Medulla oblongata (tissue), 1 donor: ENCODE measurements around the gene CR2.
"Not testable (repeated sequence)": the region's sequence is repeated elsewhere in the genome, so short reads cannot be mapped to it uniquely, and the experiment has no call there.

Experiments
- DNase-seq: peaks from one replicate; pipeline ENCODE4 v3.0.0-alpha.2; 2015; ENCODE audit errors: extremely low spot score

The CR2 gene

DNA sequence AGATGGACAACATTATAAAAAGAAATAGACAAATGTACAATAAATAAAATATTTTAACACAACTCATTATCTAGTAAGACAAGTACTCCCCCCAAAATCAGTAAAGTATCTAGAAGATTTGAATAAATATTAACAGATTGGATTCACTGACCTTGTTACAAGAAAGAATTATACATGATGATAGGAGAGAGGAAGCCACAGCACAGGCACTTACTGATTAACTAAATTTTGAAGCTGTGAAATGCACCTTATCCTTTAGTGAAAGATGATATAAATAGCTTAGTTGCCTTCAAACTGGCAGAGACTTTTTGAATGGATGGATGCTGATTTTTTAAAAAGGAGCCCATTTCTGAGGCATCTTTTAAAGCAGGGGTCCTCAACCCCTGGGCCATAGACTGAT lies 50.3 kb downstream of the CR2 start:
- no peak for DNase-seq

GRCh38 chr1:207510444-207510843 lies 56.3 kb downstream of the CR2 start:
- DNase-seq, result no peak

DNA sequence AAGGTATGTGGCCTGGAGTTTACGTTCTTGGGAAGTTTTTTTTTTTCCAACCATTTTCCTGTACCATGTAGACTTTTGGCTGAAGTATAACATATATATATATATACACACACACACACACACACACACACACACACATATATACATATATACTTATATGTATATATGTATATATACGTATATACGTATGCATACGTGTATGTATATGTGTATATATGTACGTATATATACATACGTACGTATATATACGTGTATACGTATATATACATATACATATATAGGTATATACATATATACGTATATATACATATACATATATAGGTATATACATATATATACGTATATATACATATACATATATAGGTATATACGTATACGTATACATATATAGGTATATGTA lies 60.8 kb downstream of the CR2 start:
- no peak for DNase-seq

- DNase-seq, result no peak
Measured at GRCh38 chr1:207516729-207517128, 62.6 kb downstream of the CR2 start.

- DNase-seq, result no peak
Measured at GRCh38 chr1:207518608-207519236, 64.6 kb downstream of the CR2 start.

DNA sequence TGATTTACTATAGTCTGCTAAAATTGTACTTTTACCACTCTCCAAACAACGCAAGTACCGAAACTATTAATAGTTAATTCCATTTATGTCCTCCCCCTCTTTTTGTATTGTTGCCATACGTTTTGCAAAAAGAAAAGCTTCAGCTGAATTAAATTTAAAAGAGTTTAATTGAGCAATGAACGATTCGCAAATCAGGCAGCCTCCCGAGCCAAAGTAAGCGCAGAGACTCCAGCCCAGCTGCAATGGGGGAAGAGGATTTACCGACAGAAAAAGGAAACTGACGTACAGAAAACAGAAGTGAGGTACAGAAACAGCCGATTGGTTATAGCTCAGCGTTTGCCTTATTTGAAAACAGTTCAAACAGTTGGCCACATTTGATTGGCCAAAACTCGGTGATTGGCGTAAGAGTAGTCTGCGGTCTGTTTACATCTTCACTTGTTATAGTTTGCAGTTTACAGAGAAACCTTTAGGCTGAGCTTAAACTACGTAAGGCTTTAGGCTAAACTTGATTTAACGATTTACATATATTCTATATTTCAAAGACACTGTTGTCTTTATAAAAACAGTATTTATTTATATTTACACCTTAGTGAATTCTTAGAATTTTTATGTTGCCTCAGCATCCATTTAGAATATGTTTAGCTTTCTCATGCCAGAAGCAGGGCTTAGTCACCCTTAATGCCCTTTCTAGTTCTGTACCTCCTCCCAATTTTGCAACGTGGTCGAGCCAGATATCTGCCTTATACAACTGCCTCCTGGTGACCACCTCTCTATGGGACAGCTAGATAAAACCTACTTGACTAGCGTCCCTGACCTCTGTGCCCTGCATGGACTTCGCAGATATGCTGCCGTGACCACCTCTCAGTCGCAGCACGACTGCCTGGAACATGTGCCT lies 65.6 kb downstream of the CR2 start:
- DNase-seq, result no peak

DNA sequence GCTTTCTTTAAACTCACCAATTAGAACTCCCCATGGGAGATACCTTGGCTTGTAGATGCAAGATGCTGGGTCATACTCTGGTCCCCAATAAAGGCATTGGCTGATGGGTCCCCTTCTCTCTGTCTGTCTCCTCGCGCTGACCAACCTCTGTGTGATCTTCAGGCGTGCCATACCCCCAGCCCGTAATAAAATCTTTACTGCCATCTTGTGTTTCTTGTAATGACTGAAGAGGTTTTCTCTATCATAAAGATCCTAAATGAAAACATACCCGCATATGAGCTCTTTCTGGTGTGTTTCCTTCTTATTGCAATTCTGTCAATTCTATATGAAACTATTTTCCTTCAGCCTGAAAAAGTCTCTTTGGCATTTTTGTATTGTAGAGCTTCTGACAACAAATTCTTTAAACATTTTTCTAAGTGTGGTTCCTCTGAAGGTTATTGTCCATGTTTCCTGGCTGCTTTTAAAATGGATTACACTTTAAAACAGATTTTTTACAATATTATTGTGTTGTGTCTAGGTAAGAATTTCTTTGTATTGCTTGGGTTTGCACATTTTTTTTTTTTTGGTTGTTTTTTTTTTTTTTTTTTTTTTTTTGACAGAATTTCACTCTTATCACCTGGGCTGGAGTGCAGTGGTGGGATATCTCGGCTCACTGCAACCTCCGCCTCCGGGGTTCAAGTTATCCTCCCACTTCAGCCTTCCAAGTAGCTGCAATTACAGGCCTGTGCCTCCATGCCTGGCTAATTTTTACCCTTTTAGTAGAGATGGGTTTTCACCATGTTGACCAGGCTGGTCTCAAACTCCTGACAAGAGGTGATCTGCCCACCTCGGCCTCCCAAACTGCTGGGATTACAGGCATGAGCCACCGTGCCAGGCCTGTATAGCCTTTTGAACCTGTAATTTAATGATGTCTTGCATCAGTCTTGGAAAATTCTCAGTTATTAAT lies 66.5 kb downstream of the CR2 start:
- not testable (repeated sequence) for DNase-seq

GRCh38 chr1:207525239-207525638 lies 71.1 kb downstream of the CR2 start:
- DNase-seq, result not testable (repeated sequence)

GRCh38 chr1:207528401-207528800 lies 74.3 kb downstream of the CR2 start:
- not testable (repeated sequence) for DNase-seq

GRCh38 chr1:207536263-207536662 lies 82.1 kb downstream of the CR2 start:
- DNase-seq, result not testable (repeated sequence)
